GM21367 (cell line): ENCODE results near the gene ATP13A2.

Source experiments
- ATAC-seq: cut with Tn5 transposase; IDR thresholded peaks from one replicate; pipeline ENCODE4 v1.9.1; 2021; ENCODE audit not compliant: unreplicated experiment

ATP13A2 gene

DNA sequence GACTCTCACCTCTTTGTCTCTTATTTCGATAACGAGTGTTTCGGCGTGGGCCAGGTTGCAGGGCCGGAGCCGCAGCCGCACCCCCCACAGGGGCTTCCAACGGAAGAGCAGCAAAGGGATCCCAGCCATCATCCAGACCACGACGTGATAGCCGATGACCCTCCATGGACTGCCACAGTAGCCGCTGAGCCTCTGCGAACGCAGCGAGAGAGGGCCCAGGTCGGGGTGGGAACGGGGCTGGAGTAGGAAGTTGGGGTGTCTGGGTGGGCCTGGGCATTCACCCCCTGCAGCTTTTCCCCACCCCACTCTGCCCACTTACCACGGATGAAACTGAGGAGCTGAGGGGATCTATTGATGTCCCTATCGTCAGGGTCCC lies 6.4 kb downstream of the ATP13A2 start:
- no peak for ATAC-seq

DNA sequence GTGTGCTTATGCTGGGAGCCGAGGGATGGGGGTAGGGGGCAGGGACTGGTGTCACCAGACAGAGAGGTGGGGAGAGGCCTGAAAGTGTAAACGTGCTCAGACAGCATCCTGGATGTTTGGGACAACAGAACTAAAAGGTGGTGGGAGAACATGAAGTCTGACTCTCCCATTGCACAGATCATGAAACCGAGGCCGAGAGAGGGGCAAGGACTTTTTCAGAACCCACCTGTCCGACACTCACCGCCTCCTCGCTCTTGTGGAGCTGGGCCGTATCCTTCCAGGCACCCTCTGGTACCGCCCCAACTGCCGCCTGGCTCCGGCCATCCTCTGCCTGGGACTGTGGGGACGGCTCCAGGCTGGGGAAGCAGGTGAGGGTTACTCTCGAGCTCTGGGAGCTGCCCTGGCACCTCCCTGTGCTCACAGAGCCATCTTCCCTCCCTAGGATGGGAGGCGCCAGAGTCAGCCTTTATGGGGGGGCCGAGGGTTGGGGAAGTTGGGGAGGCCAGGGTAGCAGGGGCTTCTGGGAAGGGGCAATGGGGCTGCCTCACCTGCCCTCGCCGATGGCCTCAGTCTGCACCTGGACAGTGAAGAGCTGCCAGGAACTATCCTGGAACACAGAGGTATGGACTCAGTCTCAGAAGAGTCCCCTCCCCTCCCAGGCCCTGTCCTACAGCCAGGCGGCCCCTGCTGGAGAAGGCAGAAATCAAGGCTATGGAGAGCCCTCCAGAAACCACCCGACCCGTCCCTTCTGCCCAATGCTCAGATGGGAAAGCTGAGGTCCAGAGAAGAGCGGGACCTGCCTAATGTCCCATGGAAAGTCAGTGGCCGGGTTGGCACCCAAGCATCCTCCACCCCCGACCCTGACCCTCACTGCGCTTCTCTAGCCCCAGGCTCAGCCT lies 7.0 kb downstream of the ATP13A2 start:
- ATAC-seq, result no peak

DNA sequence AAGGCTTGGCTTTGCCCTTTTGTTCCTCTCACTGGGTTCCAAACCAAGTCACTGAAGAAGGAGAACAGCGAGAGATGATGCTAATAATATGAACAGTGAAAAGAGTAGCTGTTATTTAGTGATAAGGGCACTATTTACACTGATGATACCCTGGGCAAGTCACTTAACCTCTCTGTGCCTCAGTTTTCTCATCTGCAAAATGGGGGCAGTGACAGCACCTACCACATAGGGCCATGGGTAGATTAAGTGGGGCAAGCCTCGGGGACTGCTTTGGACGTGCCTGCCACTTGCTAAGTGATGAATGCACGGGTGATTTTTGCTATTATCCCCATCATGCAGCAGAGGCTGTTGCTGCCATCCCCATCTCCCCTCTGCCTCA lies 9.2 kb downstream of the ATP13A2 start:
- ATAC-seq, result no peak

DNA sequence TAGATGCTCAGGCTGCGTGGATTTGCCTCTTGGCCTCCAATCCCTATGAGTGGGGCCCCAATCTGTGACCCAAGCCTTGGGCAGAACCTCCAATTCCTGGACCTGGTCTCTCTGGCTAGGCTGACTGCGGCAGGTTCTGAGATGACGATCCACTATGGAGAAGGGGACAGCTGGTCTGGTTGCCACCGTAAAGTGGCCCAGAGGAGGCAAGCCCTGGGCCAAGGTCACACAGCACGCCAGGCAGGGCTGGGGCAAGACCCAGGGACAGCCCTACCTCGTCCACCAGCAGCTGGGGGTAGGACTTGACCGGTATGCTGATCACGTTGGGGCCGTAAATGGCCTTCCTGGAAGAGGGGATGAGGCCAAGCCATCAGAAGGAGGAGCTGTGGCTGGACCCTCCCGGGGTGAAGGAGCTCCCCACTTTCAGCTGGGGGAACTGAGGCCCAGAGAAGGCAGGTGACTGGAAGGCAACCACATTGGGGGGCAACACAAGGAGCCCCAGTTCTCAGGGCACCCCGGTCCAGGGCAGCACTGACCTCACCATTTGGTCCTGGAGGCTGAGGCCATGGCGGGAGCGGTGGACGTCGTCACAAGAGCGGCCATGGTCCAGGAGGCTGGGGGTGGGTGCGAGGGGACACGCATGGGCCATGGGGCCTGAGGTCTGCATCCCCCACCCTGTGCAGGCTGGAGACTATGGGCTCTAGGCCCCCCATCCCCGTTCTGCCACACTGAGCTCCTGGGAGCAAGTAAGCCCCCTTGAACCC lies 9.8 kb downstream of the ATP13A2 start:
- ATAC-seq, result no peak

DNA sequence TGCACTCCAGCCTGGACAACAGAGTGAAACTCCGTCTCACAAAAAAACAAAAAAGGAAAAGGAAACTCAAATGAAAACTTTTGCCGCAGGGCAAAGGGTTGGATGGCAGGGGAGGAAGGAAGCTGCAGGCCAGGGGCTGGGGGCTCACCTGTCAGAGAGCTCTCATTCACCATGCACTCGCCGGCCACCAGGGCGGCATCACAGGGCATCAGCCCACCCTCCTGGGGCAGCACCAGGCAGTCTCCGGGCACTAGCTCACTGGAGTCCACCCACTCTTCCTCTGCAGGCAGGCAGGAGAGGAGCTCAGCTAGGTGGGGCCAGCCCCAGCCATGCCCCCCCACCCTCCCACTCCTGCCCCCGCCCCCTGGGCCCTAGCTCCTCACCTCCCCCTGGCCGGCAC lies 11.9 kb downstream of the ATP13A2 start:
- ATAC-seq, result no peak

DNA sequence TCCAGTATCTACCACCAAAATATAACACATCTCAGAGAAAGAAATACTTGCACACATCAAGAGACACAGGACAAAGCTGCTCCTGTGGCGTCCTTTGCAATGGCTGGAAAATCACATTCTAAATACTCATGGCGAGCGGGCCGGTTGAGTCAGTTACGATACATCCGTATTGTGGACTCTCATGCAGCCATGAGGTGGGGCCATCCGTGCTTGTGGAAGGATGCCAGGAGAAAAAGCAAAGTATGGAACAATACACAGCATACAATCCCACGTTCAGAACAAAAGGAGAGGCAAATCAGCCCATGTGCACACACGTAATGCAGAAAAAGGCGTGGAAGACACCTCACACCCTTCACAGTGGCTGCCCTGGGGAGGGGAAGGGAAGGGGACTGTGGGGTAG lies 13.1 kb downstream of the ATP13A2 start:
- no peak for ATAC-seq

DNA sequence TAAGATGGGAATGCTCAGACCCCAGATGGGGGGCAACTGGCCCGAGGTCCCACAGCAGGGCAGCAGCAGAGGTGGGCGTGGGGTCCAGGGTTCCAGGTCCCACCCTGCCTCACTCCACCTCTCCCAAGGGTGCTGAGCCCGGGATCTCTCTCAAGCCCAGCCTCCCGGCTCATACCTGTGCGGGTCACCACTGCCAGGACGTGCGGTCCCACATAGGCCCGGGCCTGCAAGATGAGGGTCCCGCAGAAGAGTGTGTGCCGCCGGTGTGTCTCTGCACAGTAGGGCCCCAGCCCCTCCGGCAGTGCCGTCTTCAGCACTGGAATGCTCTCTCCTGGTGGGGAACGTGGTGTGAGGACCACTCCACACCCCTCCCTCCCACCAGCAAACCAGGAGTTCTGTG lies 14.9 kb downstream of the ATP13A2 start:
- no peak for ATAC-seq

DNA sequence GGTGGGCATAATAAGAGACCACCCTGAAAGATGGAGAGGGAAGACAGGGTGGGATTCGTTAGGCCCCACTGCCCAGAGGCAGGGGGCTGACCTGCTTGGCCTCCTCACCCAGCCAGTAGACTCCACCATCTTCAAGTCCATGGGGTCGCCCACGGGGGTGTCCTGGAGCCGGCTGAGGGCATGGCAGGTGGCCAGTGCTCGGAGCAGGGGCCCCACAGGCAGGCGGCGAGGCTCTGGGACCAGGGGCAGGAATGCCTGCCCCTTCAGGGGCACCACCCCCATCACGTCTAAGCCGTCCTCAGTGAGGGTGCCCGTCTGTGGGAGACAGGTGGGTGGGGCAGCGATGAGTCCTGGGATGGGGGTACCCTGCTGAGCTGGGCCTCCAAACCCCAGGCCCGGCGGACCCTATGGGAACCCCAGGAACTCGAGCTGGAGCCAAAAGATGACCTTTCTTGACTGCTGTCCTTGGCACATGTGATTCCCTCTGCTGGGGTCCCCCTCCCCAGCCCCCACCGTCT lies 18.1 kb downstream of the ATP13A2 start:
- ATAC-seq, result no peak

DNA sequence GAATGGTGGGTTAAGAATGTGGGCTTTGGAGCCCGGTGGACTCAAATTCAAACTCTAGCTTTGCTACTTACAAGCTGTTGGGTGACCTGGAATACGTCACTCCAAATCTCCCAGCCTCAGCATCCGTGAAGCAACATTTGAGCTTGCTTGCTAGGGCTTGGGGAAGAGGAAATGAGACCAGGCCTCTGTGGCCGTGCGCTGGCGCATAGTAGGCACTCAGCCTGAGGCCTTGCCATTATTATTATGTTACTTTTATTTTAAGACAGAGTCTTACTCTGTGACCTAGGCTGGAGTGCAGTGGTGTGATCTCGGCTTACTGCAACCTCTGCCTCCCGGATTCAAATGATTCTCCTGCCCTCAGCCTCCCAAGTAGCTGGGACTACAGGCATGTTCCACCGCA lies 19.1 kb downstream of the ATP13A2 start:
- no peak for ATAC-seq

DNA sequence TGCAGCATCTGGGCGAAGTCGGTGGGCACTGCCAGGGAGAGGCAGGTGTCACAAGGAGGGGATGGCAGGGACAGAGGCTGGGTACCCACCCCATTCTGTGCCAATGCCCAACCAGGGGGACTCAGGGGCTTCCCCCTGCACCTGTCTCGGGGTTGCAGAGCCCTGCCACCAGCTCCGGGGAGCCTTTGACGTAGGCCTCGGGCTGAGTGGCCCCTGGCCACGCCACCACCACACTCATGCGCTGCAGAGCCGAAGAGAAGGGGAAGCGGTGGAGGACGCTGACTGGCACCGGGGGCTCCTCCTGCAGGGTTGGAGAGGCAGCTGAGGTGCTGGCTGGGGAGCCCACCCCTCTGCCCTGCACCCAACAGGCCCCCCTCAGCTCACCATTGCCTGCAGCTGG lies 19.6 kb downstream of the ATP13A2 start:
- no peak for ATAC-seq

DNA sequence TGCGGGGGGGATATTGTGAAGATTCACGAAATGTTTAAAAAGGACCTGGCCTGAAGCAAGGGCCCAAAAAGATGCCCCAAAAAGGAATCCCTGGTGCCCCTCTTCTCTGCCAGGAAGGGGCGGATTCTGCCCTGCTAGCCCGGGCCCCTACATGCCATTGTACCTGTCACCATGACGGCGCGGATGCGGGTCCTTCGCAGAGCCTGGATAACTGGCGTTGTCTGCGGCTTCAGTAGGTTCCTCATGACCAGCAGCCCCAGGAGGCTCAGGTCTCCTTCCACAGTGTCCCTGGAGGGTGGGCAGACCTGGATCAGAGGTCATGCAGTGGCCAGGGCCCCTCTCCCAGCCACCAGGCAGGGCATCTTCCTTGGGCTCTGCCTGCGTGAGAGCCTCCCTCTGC lies 20.2 kb downstream of the ATP13A2 start:
- ATAC-seq, result no peak

DNA sequence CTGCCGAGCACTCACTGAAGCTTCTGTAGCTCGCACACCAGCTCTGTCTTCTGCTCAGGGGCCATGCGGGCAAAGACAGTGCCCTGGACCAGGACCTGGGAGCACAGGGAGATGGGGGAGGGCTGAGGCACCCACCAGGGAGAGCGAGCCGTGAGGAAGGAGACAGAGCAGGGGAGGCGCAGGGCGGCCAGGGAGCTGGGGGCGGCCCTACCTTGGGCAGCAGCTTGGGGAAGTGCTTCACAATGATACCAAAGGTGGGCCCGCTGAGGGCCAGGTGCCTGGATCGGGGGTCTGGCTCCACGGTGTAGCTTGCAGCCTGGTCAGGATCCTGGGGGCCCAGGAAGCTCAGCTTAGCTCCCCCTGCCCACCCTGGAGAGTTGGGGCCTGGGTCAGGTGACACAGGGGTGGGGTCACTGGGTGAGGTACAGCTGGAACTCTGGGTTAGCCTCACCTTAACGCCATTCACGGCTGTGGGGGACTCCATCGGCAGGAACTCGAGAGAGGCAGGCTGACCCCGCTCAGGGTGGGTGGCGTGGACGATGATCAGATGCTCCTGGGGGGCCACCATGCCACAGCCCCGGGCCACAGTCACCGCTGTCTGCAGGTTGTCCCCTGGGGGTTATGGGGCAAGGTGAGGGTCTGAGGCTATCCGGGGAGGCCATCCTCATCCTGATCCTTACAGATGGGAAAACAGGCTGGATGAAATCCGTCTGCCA lies 21.9 kb downstream of the ATP13A2 start:
- no peak for ATAC-seq

DNA sequence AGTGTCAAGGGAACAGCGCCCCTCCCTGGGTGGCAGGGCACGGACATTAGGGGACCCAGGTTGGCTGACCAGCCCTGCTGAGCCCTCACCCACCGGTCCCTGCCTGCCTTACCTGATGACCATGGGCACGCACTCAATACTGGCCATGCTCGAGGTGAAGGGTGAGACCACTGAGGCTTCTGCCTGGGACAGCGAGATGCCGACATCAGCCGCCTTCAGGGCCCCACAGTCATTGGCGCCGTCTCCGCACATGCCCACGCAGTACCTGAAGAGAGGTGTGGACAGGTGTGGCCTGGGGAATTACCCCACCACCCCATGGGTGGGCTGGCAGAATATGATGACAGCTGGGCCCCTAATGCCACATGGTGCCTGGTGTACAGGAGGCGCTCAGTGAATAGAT lies 23.5 kb downstream of the ATP13A2 start:
- ATAC-seq, result no peak

DNA sequence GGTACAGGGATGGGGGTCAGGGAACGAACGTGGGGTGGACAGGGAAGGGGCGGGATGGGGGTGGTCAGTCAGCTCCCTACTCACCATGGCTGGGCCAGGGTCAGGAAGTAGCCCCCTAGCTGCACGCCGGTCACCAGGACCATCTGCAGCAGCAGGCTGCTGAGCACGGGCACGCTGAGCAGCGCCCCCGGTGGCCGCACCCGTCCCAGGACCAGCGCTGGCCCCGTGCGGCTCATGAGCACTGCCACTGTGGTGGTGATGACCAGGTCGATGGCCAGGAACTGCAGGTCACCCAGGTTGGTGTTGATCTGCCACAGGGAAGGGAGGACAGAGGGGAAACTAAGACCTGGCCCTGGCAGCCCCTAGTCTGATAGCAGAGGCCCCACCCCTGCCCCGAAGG lies 24.8 kb downstream of the ATP13A2 start:
- no peak for ATAC-seq

DNA sequence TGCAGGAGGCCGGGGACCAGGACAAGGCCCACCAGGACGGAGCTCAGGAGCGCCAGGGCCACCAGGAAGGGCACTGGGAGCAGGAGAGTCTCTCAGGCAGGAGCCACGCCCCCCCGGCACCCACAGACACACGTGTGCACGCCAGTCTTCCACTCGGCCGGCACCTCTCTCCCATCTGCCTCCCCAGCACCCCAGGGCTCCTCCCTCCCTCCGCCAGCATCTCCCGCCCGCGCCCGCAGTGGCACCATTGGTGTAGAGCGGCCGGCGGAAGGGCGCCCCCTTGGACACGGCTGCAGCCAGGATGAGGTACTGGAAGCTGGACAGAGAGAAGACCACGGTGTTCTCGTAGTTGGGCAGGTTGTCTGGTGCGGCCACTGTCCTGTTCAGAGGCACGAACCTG lies 25.2 kb downstream of the ATP13A2 start:
- no peak for ATAC-seq

DNA sequence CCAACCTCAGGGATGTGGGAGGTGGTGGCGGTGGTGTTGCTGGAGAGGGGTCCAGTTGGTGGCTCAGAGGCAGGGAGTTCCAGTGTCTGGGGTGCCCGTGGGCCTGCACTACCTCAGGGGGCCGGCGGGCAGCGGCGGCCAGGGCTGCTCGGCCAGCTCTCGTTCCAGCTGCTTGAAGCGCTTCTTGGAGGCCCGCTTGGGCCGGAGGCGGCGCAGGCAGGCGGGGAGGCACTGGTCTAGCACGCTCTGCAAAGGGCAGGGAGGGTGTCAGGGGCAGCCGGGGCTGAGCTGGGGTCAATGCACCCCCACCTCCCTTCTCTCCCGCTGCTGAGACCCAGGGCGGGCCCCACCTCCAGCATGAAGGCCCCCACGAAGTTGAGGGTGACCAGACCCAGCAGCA lies 25.6 kb downstream of the ATP13A2 start:
- no peak for ATAC-seq

DNA sequence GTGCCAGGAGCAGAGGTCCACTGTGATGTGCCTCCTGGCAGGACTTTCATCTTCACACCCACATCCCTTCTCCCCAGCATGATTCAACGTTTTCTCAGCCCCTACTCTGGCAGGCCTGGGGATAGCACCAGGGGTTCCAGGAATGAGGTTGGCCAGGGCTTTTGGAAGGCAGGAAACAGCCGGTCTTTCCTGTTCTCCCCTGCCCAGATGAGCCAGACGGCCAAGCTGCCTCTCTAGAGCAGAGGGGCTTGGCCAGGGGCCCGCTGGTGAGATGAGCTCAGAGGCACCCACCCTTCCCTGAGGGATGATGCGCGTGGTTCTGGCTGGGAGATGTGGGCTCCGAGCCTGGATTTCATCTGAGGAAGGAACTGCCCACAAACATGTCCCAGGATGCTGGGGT lies 27.0 kb downstream of the ATP13A2 start:
- ATAC-seq, result no peak

DNA sequence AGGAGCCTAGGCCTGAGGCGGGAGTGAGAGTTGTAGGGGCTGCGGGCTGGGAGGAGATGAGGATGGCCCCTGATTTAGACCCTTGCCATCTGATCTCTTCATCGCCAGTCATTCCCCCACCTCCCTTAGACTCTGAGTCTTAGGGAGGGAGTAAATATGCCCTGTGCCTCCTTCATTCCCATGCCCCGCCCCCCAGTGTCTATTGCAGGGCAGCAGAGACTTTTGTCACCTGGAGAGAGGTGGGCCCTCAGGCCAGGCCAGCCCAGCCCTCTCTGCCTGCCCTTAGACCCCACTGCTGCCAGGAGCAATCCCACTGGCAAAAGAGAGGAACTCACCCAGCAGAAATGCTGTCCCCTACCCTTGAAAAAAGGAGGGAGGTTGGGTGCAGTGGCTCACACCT lies 28.1 kb downstream of the ATP13A2 start:
- ATAC-seq, result no peak

DNA sequence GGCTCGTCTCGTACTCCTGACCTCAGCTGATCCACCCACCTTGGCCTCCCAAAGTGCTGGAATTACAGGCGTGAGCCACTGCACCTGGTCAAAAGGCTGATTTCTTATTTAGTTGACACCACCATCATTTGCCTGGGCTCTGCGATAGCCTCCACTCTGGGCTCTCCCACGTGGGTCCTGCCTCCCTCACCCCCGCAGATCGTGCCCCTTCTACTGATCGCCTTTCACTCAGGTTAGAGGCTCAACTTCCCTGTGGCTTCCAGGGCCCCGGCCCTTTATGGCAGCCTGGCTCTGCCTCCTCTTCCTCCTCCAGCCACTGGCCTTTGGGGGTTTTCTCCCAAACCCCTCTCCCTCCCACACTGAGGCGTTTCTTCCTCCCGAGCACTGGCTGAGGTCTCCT lies 28.8 kb downstream of the ATP13A2 start:
- ATAC-seq, result no peak

DNA sequence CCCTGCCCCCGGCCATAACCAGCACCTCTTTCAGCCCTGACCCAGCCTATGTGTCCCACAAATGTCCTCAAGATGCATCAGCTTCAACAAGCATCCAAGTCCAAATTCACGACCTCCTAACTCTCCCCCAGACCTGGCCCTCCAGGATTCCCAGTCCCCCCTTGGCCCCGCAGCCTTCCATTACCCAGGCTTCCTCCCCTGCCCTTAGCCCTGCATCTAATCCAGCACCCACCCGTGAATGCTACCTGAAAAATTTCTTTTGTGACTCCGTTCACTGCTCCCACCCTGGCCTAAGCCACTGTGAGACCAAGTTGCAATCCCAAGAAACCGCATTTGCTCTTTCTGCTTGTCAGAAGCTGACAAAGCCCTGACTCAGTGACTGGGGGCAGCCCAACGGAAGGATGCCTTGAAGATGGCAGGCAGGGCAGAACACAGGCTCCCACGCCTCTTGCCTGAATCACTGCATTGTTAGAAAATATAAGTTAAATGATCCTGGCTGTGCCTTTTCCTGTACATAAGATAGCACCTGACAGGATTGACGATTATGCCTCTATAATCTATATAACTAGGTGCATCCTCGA lies 30.4 kb downstream of the ATP13A2 start:
- no peak for ATAC-seq
